ENCODE results near the gene GJA3. TPM values are rescaled to one million over a fixed set of nuclear protein-coding genes. Genes with fewer than 3 reads are reported as not detected.

GJA3 gene
- total and polyA plus RNA-seq, 9 of the 15 experiments (the other 6 are each of a cell fraction or from before 2014, with no cell fraction given) = 0.03 to 0.13 (median 0.04) TPM; not detected in 4

DNA sequence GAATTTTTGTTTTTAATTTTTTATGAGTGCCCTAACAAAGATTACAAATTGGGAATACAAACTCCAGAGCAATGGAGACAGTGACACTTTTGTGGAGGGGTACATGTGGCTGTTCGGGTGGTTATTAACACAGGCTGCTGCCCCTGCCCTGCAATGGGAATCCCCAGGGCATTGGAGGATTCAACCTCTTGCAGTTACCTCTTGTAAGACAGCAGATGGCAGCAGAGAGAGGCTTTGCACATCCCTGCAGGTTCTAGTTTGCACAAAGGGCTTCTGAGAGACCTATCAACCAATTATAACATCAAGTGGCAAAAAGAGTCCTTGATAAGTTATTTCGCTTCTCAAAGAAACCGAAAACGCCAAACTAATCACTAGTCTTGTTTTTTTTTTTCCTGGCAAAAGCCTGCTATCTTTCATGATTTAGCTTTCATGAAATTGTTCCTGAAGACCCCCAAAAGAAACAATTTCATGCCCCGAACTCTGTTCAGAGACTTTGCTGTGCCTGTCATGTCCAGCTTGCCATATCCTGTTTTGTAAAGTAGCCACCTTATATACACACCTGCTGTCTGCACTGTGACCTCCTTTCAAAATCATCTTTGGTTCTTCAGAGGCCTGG is 21.5 kb upstream of the GJA3 start:
- POLR2A ChIA-PET = no interaction called here
- no peaks in the 10 kb centered on the region for H3K9me1 ChIP-seq (ENCODE audit: control insufficient read depth, insufficient read depth, low read length)
- ATAC-seq = peak; percentile 88
- H3K9me3 ChIP-seq (replicated peaks; ENCODE audit: control insufficient read depth, insufficient read depth, low read depth, low read length) = no peaks in the 10 kb centered on the region
- H3K9ac ChIP-seq (ENCODE audit: insufficient read depth in 1 of 2, low read depth in 2 of 2, low read length in 2 of 2) = no peak overlapping the region
- peaks cover 15 to 24% of the 10 kb centered on the region in 2 experiments; a peak in 4 of 5 replicates for H3K27me3 ChIP-seq (ENCODE audit: control insufficient read depth in 2 of 2, insufficient read depth in 2 of 2, low read length in 2 of 2)
- BruUV-seq (replicated peaks) = no TSS peak
- no peaks in the 10 kb centered on the region for H3K4me1 ChIP-seq (replicated peaks in 1 of 2; ENCODE audit: control insufficient read depth in 2 of 2, insufficient read depth in 2 of 2, low read length in 2 of 2)
- H3K4me3 ChIP-seq = no peak overlapping the region
- peak; percentile 51 to 64 (median 58) for DNase-seq (ENCODE audit: extremely low read depth in 1 of 4, low spot score in 3 of 4)
- in situ Hi-C loops (cut with MboI) = no loop called here
- no peak overlapping the region for H3K4me2 ChIP-seq (ENCODE audit: insufficient read depth, low read length)
- no peaks in the 10 kb centered on the region for H4K20me1 ChIP-seq (replicated peaks; ENCODE audit: control insufficient read depth, insufficient read depth, low read length)
- H3K27ac ChIP-seq (ENCODE audit: extremely low read depth, low read depth, low read length) = no peak overlapping the region
- CTCF ChIA-PET (ENCODE audit: low intra/inter-chr PET ratio) = interaction anchor here (0.6 to 0.9 kb wide), 2 partner anchors 93 to 1297 kb away, joined by 3 read pairs; no protein-coding TSS in a partner anchor
- no peaks in the 10 kb centered on the region for H3K36me3 ChIP-seq (ENCODE audit: control insufficient read depth, insufficient read depth, low read length)
- H3K79me2 ChIP-seq (ENCODE audit: control insufficient read depth, insufficient read depth, low read length) = no peaks in the 10 kb centered on the region
- FAIRE-seq = peak; percentile 75
- intact Hi-C loops (cut with micrococcal nuclease) = loop anchor here (5.0 kb wide), 1 partner anchor 305 kb away; no protein-coding TSS in a partner anchor
- WGBS (ENCODE audit: insufficient coverage, low coverage, missing lambda C conversion rate) = 0% methylated on average over 2 of the region's 5 CpGs
- no peak overlapping the region for H2AFZ ChIP-seq (ENCODE audit: low read depth, low read length)
- TF ChIP-seq ELF1 (tag; IDR thresholded peaks at IDR 0.05) (no peak), ZBTB9 (CRISPR knock-in tag; IDR thresholded peaks at IDR 0.05) (no peak), ZNF785 (CRISPR knock-in tag; IDR thresholded peaks at IDR 0.05) (no peak), CTCF (IDR thresholded peaks at IDR 0.05 in 2 of 3, conservative IDR thresholded peaks at IDR 0.05 in 1 of 3; ENCODE audit: insufficient read depth in 2 of 3, low read depth in 1 of 3, low read length in 3 of 3) (peak; percentile 58 to 74 (median 64)), SMC3 (conservative IDR thresholded peaks at IDR 0.05; ENCODE audit: insufficient read depth, low read depth, low read length) (peak; percentile 50; the same call in 1 of the 2 replicates), ZNF551 (CRISPR knock-in tag; IDR thresholded peaks at IDR 0.05) (no peak), HDAC3 (IDR thresholded peaks at IDR 0.05; ENCODE audit: borderline replicate concordance, partially characterized antibody) (no peak), DEAF1 (CRISPR knock-in tag; IDR thresholded peaks at IDR 0.05) (0 out of 2 replicates have a peak, but pooled peaks have one; percentile 12), GTF2E2 (tag; IDR thresholded peaks at IDR 0.05) (no peak)
